Lower leg skin (tissue), 4 donors: Measurements from ENCODE around the gene ZSCAN16. TPM values are rescaled to one million over a fixed set of nuclear protein-coding genes. Genes with fewer than 3 reads are reported as not detected.
"Not testable (repeated sequence)": the region's sequence is repeated elsewhere in the genome, so short reads cannot be mapped to it uniquely, and the experiment has no call there.

Experiments used
- DNase-seq, 2 donors: peaks; one replicate each; pipeline ENCODE4 v3.0.0-alpha.2; 2019; ENCODE audit warnings: low spot score in 2 of 2
- H3K4me3 ChIP-seq: fragments of 200-600 bp; sonication (generic); 2 replicates; pipeline ENCODE4 v1.5.1; 2017; ENCODE audit warnings: mild to moderate bottlenecking, low read depth; ENCODE audit not compliant: poor library complexity, severe bottlenecking
- CTCF ChIP-seq, 3 donors: fragments of 450-650 bp; IDR thresholded peaks; one replicate each; pipeline ENCODE4 v1.5.1; 2016; ENCODE audit warnings: antibody characterized with exemption in 3 of 3, mild to moderate bottlenecking in 3 of 3, moderate library complexity in 2 of 3
- POLR2A ChIP-seq, 2 donors: fragments of 450-650 bp; IDR thresholded peaks; one replicate each; pipeline ENCODE4 v1.6.1; 2016 to 2017; ENCODE audit warnings: antibody characterized with exemption in 2 of 2, mild to moderate bottlenecking in 1 of 2, moderate library complexity in 1 of 2
- WGBS, 2 donors: methylation state at CpG; one replicate each; pipeline ENCODE4 v1.1.5; 2018; 5-methylcytosine and 5-hydroxymethylcytosine counted together
- intact Hi-C: fragments of 100-400 bp; cut with DNase I; formaldehyde crosslinking; loops from one replicate; pipeline ENCODE4 v1.15.0; 2023; ENCODE audit warnings: low total_unique reads
- total RNA-seq, 4 donors: library from RNA; depleted of rRNA; stranded (reverse); fragments of >200 nt; gene quantifications; one replicate each; pipeline ENCODE4 v1.1.0, GENCODE V29; 2016

Gene ZSCAN16
- total RNA-seq, 4 donors from 2014 or later: 3.9 to 6.1 (median 5.3) TPM

DNA sequence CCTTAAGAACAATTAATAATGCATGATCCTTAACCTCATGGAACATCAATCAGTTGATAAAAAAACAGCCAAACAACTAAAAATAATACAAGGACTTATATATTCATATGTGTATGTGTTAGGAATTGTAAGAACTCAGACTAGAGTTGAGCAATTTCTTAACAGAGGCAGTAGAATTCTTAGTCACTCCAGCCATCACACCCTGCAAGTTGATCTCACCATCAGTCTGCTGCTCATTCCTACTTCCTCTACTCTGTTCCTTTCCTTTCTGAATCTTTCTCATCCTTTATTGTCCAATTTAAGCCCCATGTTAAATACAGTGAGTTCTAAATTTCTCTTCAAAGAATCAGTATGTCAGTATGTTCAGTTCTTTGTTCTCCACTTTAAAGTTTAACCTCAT, 41.5 kb upstream of the ZSCAN16 start:
- intact Hi-C loops: no loop called here
- no peak for DNase-seq

GRCh38 chr6:28089054-28089453, 35.4 kb upstream of the ZSCAN16 start:
- DNase-seq: no peak
- 94 to 96% methylated on average over 5 of the region's 5 CpGs for WGBS, 2 donors
- no peak overlapping the region for H3K4me3 ChIP-seq
- intact Hi-C loops: no loop called here
- TF ChIP-seq POLR2A (IDR thresholded peaks at IDR 0.05): no peak
- TF ChIP-seq CTCF (IDR thresholded peaks at IDR 0.05): no peak

More for the DNA sequence above, 41.5 kb upstream of the ZSCAN16 start:
- H3K4me3 ChIP-seq: no peak overlapping the region
- TF ChIP-seq CTCF (IDR thresholded peaks at IDR 0.05) (no peak), POLR2A (IDR thresholded peaks at IDR 0.05) (no peak)

DNA sequence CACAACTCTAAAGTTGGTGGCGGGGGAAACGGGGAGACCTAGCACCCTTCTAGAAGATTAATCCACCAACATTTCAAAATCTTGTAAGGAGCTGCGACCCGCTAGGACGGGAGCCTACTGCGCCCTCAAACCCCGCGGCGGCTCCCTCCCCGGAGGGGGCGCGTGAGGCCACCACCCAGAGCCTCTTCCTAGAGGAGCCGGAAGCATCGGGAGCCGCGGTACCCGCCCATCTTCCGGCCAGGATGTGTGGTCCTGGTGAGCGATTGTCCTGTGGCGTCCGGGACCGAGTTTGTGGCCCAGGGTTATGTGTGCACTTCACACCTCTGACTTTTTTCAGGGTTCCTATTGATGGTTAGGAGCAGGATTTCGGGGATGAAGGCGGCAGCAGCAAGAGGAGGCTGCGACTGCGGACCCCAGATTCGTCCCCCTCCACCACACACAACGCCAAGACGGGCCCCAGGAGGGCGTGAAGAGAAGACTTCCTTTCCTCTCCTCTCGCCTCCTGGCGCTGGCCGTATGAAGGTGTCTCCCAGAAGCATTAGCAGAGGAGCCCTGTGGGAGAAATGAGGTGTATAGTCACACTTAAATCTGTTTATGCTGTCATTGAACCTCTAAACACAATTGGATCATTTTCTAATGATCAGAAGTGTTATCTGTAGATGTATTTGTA, 33.4 kb upstream of the ZSCAN16 start:
- intact Hi-C loops: no loop called here
- H3K4me3 ChIP-seq: no peak overlapping the region
- WGBS, 2 donors: 20 to 21% methylated on average over 29 to 33 of the region's 33 CpGs
- TF ChIP-seq POLR2A (IDR thresholded peaks at IDR 0.05) (no peak), CTCF (IDR thresholded peaks at IDR 0.05) (no peak)
- DNase-seq: no peak

DNA sequence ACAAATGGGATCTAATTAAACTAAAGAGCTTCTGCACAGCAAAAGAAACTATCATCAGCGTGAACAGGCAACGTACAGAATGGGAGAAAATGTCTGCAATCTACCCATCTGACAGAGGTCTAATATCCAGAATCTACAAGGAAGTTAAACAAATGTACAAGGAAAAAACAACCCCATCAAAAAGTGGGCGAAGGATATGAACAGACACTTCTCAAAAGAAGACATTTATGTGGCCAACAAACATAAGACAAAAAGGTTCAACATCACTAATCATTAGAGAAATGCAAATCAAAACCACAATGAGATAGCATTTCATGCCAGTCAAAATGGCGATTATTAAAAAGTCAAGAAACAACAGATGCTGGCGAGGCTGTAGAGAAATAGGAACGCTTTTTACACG, 22.2 kb upstream of the ZSCAN16 start:
- DNase-seq, intact Hi-C loops, H3K4me3 ChIP-seq: not testable (repeated sequence)
- 78 to 81% methylated on average over 7 of the region's 7 CpGs for WGBS, 2 donors

DNA sequence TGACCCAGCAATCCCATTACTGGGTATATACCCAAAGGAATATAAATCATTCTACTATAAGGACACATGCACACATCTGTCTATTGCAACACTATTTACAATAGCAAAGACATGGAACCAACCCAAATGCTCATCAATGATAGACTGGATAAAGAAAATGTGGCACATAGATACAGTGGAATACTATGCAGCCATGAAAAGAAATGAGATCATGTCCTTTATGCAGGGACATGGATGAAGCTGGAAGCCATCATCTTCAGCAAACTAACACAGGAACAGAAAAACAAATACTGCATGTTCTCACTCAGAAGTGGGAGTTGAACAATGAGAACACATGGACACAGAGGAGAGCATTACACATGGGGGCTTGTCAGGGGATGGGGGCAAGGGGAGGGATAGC, 21.7 kb upstream of the ZSCAN16 start:
- intact Hi-C loops, H3K4me3 ChIP-seq, DNase-seq: not testable (repeated sequence)

- peak; percentile 70 to 96 for DNase-seq
- 1 to 2% methylated on average over 36 to 48 of the region's 54 CpGs for WGBS, 2 donors
- TF ChIP-seq CTCF (IDR thresholded peaks at IDR 0.05): peak in 1 of 3 donors; percentile 53
- TF ChIP-seq POLR2A (IDR thresholded peaks at IDR 0.05): no peak
- intact Hi-C loops: no loop called here
- peak overlapping the region; percentile 47 for H3K4me3 ChIP-seq
Measured at GRCh38 chr6:28104392-28105244, 19.8 kb upstream of the ZSCAN16 start.
